ELF-1 (cell line): ENCODE data around the gene CEP120.
"Not testable (repeated sequence)": the region's sequence is repeated elsewhere in the genome, so short reads cannot be mapped to it uniquely, and the experiment has no call there.

Experiments used
- DNase-seq: peaks from one replicate; pipeline ENCODE4 v3.0.0-alpha.2; 2016; ENCODE audit warnings: low read depth, low spot score

Gene CEP120

GRCh38 chr5:123423278-123424149 is at the start of gene CEP120:
Gene CEP120, minus strand, starts transcription at chr5:123423403. Its CDS starts 405 bp downstream, at chr5:123422998.
- peak; percentile 99 for DNase-seq

DNA sequence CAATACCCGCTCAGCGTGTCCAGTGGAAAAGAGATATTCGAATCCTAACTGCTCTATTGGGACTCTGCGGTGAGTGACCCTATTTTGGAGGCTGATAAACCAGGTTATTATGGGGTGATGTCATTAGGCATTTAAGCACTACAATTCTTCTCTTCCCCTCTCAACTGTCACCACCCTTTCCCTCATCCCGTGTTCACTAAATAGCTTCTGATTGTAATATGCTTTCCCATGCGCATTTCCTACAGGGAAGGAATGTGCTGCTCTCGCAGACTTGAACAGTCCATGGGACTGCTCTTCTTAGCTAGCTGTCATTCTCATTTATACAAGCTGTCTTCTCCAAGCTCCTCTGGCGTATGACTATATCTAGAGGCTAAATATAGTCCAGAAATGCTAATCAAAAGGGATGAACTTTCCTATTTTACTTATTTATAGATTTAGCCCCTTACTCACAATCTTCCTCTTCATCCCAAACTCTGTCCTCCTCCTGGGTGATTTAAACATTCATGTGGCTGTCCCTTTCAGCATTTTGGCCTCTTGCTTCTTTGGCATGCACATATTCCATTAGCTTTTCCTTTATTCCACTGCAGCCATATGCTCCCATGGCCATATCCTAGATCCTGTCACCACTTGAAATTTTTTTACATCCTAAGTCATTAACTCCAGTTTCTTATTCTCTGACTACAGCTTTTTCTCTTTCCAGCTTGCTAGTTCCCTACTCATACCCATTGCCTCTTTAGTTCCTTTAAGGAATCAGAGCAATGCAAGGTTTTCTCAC is 49.1 kb upstream of the CEP120 start:
- no peak for DNase-seq

GRCh38 chr5:123471385-123471784 is 48.2 kb upstream of the CEP120 start:
- DNase-seq, result no peak

- not testable (repeated sequence) for DNase-seq
Observed at GRCh38 chr5:123466839-123467238, 43.6 kb upstream of the CEP120 start.

GRCh38 chr5:123460296-123460729 is 37.1 kb upstream of the CEP120 start:
- peak; percentile 24 for DNase-seq

DNA sequence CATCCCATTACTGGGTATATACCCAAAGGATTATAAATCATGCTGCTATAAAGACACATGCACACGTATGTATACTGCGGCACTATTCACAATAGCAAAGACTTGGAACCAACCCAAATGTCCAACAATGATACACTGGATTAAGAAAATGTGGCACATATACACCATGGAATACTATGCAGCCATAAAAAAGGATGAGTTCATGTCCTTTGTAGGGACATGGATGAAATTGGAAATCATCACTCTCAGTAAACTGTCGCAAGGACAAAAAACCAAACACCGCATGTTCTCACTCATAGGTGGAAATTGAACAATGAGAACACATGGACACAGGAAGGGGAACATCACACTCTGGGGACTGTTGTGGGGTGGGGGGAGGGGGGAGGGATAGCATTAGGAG is 35.8 kb upstream of the CEP120 start:
- not testable (repeated sequence) for DNase-seq

DNA sequence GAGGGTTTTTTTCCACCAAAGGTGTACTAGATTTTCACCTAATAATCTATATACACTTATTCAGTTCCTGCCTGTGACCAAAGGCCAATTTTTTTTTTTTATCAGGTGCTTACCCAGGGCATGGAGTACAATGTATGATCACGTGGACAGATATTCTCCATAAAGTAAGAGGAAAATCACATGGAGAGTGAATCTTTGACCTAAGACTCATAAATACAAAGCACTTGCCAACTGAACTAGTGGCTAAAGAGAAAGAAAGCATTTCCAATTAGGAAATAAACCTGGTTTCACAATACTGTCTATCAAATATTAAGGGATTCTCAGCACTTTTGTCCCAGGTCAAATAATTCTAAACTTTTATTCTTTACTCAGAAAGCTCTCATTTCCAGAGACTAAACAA is 33.0 kb upstream of the CEP120 start:
- no peak for DNase-seq

DNA sequence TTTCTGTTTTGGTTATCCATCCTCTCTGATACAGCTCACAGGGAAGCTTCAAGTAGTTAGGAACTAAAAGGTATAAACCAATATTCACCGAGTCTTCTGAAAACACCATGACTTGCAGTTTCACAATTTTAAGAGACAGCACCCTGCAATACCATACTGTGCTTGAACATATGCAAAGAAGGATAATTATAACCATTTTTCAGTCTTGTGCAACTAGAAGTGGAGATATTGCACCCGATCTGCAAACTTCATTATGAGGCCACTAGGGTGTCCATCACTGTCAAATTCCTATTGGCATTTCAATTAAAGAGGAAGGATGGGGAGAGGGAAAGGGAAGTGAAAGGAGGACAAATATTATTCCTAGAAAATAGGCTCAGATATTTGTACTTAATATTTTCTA is 32.4 kb upstream of the CEP120 start:
- DNase-seq, result no peak

GRCh38 chr5:123455095-123455494 is 31.9 kb upstream of the CEP120 start:
- DNase-seq, result no peak

- DNase-seq, result no peak
Observed at GRCh38 chr5:123454259-123454911, 31.2 kb upstream of the CEP120 start.

DNA sequence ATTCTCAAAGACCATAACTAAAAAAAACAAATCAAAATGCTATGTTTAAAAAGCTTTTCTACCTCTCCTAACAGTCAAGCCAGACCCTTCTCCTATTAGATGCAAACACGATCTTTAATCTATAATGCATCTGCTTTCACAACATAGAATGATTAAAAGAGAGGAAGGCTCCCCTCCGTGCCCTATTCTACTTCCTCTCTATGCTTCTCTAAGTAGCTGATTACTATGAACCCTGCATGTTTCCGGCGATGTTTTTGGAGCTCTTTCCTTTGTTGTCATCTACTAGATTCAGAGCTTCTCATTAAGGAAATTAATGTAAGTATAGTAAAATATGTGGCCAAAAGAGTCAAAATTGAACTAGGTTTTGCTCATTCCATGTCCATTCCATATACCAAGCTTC is 29.2 kb upstream of the CEP120 start:
- no peak for DNase-seq

- DNase-seq, result no peak
Observed at GRCh38 chr5:123451047-123451446, 27.8 kb upstream of the CEP120 start.

DNA sequence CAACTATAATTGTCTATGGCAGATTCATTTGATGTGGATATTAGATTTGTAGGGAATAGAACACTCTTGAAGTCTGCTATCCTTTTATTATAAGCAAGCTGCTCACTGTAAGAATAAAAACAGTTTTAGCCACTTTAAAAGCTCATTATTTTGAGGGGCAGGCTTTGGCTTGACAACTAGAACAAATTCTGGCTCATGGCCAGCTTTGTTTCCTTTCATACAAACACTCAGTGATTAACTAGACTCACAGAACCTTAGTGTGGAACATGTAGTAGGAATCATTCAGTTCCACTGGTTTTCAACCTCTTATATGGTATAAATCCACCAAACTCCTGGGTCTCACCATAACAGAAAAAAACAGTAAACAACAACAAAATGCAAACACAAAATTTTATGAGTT is 27.4 kb upstream of the CEP120 start:
- DNase-seq, result no peak

GRCh38 chr5:123450114-123450513 is 26.9 kb upstream of the CEP120 start:
- no peak for DNase-seq

DNA sequence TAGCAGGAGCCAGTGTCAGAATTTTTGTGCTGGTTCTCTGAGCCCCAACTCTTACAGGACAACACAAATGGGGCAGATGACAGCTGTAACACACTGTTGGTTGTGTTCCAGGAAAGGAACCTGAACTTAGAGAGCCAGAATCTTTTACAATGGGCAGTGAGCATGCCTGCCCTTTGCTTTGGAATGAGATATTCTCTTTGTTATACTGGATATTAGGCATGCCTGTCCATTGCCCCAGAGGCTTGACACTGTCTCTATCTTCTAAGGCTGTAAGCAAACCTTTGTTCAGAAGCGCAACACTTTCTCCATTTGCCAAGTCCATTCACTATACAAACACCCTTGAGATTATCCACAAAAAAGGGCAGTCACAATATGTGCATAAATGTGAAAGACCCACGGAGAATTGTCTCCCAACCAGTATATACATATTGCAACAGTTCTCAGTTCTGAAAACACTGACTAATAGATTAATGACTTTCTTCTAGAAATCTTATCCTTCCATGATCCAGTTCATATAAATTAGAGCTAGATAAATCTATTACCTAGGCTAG is 26.3 kb upstream of the CEP120 start:
- DNase-seq, result no peak

DNA sequence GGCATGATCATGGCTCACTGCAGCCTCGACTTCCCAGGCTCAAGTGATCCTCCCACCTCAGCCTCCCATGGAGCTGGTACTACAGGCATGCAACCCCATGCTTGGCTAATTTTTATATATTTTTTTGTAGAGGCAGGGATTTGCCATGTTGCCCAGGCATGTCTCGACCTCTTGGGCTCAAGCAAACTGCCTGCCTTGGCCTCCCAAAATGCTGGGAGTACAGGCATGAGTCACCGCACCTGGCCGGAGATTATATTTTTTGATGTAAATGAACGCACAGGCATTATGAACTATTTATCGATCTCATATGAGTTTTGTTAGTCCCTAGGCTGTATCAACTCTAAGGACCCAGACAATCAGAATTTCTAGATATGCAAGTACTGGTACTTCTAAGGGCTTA is 25.5 kb upstream of the CEP120 start:
- no peak for DNase-seq

DNA sequence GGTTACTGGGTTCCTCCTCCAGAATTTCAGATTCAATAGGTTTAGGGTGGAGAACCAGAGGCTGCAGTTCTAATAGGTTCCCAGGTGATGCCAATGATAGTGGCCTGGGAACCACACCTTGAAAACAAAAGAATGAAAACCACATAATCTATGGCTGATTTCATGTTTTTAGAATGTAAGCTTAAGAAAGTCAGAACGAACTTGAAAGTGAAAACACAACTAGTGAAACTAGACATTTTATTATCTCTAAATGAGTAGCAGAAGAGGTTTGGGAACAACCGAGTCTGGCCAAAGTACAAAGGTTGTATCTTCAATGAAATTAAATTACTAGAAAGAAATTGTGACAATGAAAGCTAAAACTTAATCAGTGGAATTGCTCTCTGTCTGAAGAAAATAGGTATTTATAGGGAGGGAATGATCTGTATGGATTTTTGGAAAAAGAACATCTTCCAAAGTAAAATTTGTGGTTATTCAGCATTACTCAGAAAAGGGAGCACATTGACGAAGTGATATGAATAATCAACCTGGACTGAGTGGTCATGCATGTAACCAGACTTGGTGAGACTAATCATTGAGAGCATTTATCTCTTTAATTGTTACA is 24.9 kb upstream of the CEP120 start:
- DNase-seq, result no peak

DNA sequence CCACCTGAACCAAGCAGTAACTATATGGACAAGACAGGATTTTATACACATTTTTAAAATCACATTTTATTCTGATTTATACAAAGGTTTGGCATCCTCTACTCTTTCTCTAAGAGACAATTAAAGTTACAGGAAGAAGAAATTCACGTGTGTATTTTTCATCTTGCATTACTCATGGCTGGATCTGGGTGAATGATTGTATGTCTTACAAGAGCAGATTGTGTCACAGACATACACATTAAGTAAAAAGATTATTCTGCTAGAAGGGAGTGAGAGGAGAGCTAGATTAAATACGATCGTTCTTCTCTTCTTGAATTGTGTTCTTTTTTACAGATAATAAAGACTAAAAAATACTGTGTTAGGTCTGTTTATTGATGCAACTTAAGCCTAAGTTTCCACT is 20.8 kb upstream of the CEP120 start:
- DNase-seq, result no peak

GRCh38 chr5:123441408-123441807 is 18.2 kb upstream of the CEP120 start:
- no peak for DNase-seq

- no peak for DNase-seq
Observed at GRCh38 chr5:123440456-123441181, 17.4 kb upstream of the CEP120 start.

DNA sequence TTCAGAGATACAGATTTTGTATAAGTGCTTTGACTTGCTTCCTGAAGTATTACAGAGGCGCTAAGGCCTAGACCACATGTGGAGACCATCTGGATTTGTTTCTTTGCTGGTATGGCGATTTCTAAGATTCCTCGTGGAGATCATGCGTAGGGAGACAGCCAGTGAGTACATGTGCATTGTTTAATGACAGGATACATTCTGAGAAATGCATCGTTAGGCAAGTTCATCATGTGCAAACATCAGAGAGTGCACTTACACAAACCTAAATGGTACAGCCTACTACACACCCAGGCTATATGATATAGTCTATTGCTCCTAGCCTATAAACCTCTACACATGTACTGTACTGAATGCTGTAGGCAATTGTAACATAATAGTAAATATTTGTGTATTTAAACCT is 16.5 kb upstream of the CEP120 start:
- DNase-seq, result no peak
